GM18508 (cell line): ENCODE results near the gene RASAL2.
"Not testable (repeated sequence)": the region's sequence is repeated elsewhere in the genome, so short reads cannot be mapped to it uniquely, and the experiment has no call there.

Experiments used
- ATAC-seq: cut with Tn5 transposase; IDR thresholded peaks from one replicate; pipeline ENCODE4 v1.9.1; 2021; ENCODE audit warnings: moderate number of reproducible peaks; ENCODE audit not compliant: insufficient read depth, unreplicated experiment

The RASAL2 gene

DNA sequence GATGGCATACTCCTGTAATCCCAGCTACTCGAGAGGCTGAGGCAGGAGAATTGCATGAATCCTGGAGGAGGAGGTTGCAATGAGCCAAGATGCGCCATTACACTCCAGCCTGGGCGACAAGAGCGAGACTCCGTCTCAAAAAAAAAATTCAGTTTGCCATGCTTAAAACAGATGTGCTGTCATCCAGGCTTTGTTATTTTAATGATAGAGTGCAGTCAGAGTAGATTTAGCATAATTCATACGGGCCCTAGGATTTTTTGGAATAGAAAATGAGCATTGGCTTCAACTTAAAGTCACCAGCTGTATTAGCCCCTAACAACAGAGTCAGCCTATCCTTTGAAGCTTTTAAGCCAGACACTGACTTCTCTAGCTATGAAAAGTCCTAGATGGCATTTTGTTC, 124.6 kb downstream of the RASAL2 start:
- no peak for ATAC-seq

DNA sequence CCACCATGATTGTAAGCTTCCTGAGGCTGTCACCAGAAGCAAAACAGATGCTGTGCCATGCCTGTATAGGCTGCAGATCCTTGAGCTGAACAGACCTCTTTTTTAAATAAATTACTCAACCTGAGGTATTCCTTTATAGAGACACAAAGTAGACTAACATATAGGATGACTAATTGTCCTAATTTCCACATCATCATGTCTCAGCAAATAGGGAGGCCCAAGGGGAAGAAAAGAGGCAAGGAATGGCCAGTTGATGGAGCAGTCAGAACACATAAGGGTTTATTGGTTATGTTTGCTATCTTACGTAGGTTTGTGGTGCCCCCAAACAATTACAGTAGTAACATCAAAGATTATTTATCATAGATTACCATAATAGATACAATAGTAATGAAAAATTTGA, 126.2 kb downstream of the RASAL2 start:
- no peak for ATAC-seq

DNA sequence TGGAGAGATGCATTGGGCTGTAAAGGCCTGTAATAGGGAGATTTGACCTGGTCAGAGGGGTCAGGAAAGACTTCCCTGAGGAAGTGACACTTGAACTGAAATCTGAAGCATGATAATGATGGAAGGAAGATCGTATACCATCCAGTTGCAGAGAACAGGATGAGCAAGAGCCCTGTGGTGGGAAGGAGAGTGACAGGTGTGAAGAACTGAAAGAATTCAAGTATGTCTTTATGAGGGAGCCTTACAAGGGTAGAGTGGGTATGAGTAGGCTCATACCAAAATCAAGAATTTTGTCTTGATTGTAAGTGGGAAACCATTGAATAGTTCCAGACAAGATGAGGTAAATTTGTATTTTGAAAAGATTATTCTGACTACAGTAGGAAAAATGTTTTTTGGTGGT, 129.4 kb downstream of the RASAL2 start:
- no peak for ATAC-seq

DNA sequence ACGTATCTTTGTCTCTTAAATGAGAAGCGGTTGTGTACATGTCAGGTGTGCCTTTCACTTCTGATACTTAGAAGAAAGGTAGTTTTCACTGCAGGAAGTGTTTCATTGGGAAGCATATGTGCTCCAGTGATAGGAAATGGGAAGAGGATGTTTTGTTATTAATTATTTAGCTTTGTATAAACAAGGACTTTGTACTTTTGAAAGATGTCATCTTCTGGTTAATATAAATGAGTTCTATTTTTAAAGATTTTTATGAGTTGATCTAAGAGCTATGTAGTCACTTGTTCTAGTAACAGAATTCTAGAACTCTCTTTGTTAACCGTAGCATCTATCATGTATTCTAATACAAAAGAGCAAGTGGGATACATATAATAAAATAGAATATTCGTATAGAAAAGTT, 130.5 kb downstream of the RASAL2 start:
- no peak for ATAC-seq

DNA sequence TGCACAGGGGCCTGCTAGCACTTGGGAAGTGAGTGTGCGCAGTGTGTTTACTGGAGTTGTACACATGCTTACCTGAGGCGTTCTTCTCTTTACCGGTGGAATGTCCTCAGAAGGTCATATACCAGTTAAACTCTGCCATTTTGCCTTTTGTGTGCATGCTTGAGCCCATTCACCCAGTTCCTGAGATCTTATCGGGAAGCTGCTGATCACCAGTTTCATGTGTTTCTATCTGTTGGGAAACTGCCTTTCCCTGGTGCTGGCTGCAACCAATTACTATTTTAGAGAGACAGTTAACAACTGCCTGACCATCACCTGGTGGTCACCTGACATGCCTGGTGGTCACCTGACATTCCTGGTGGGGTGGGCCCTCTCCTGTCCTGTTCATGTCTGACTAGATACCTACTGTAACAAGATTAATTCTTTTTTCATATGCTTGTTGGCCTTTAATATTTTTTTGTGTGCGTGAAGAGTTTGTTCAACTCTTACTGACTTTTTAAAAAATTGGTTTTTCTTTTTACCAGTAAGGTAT, 137.0 kb downstream of the RASAL2 start:
- ATAC-seq = no peak

DNA sequence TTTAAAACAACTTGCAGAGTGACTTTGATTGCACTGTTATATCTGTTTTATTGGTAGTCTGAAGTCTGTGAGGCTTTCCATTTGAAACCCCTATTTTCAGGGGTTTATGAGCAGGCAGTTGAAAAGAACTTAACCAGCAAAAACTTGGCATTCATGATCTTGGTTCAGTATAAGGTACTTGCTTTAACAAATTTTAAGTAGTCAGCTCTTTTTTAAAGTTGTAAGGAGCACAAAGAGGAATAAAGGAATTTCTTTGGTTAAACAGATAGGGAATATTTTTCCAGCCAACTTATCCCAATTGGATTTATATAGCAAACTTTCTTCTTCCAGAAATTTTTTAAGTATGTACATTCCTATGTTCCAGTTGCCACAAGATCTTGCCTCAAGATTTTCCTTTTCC, 138.2 kb downstream of the RASAL2 start:
- ATAC-seq = no peak

DNA sequence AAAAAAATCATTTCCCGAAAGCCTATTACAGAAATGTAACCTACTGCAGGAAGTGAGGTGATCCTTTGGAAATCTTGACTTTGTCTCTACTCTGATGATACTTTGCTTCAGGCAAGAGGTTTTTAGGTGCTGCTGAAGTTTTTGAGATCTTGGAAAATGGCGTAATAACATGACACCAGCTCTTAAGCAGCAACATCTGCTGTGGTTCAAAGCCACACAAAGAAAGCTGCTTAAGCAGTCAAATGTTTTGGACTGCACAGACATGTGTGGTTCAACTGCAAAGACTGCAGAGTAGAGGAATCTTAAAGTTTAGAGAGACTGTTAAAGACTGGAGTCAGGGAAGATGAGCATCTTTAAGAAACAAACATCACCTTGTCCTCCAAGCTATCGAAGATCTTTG, 139.0 kb downstream of the RASAL2 start:
- ATAC-seq = no peak

DNA sequence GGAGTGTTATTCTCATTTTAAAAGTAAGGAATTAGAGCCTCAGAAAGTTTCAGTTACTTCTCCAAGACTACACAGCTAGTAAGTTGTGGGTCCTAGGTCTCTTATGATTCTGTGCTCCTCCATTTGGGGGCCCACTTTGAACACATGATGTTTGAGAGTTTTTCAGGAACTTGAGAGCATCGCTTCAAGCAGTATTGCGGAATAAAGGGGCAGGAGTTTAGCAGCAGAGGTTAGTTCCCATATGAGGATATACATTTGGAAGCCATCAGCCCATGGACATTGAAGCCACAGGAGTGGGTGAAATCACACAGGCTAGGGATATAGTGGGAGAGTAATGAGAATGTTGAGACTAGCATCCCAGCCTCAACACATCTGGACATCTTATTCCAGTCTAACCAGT, 143.2 kb downstream of the RASAL2 start:
- ATAC-seq = no peak

DNA sequence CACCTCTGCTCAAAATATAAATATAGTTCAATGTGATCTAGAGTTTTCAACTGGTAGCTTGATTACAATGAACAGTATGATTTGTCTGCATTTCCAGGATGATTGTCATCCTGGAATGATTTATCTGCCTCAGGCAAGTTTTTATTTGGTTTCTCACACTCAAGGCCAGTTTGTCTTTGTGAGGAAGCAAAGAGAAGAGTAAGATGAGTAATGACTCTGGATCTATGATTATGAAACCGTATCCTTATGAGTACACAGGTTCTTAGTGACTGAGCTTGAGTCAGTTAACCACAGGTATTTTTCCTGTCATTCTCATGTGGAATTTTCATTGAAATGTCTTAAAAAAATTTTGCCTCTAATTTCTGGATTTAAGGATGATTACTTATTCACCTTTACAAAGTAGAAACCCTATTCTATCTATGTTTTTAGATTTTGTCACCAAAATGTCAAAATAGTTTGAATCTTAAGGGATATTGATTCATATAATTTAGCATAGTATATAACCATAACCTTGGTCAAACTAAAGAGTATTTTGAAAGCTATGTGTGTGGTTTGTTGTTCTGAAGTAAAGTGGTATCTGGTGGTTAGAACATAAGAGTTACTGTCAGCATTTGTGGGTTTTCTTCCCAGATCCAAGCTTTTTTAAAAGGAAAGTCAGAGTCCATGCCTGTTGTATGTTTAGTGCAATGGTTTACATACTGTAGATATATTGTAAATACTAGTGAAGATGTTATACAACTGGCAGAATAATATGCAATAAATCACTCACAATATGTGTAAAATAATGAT, 145.0 kb downstream of the RASAL2 start:
- no peak for ATAC-seq

DNA sequence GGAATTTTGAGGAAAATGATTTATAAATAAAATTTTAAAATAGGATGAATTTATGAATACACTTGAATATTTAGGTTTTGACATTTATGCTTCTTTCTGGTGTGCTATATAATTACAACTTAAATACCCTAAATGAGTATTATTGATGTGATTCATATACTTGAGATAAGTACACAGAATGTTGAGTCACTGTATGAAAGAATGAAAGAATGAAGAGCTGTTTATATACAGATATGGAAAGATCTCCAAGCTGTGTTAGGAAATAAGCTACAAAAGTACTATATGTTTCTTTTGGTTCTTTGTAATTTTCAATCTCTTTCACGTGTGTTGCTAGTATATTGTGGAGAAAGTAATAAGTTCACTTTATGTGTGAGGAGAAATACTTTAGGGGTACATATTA, 147.2 kb downstream of the RASAL2 start:
- ATAC-seq = no peak

DNA sequence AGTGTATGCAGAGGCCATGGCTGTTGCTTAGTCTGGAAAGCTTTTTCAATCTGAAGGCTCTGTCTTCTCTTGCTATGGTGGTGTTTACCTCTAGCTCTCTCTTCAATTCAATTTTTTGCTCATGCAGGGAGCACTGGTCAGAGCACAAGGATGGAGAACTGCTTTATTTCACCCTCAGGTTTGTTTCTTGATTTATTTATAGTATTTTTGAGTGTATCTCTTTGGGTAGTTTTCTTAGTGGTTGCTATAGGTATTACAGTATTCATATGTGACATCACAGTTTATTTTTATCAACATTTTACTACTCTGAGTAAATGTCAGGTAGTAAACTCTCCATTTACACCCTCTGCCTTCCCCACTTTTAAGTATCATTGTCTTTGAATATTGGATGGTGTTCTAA, 147.9 kb downstream of the RASAL2 start:
- no peak for ATAC-seq

DNA sequence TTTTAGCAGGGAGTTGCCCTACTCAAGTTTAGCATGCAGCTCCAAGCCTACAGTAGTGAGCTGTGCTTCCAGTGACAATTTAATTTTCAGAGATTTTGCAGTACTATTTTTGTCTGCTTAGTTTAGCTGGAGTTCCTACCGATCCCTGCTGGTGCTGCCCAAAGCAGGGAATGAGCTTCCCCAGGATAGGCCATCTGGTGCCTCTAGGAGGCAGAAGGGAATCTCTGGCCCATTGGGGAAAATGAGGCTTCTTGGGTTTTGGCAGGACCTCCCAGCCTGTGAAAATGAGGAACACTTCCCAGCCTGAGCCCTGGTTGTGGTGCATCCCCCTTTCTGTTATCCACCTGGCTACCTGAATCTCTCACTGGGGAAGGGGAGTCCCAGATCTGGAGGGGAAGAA, 149.2 kb downstream of the RASAL2 start:
- no peak for ATAC-seq

DNA sequence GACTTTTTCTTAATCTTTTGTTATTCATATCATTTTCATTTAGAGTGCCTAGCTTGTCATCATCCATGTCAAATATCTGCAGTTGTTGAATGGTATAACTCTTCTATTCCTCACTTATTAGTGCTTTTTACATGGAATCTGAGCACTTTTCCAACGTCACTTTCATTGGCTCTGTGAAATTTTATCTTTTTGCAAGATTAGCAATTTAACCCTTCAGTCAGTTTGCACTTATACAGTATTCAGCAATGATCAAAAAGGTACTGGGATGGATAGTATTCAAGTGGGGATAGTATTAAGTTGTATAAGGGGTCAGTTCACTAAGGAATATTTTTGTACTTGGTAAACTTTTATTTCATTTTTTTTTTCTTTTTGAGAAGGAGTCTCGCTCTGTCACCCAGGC, 150.0 kb downstream of the RASAL2 start:
- no peak for ATAC-seq

DNA sequence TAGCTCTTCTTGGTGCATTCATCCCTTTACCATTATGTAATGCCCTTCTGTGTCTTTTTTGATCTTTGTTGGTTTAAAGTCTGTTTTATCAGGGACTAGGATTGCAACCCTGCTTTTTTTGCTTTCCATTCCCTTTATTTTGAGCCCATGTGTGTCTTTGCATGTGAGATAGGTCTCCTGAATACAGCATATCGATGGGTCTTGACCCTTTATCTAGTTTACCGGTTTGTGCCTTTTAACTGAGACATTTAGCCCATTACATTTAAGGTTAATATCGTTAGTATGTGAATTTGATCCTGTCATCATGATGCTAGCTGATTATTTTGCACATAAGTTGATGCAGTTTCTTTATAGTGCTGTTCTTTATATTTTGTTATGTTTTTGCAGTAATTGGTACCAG, 154.4 kb downstream of the RASAL2 start:
- ATAC-seq = not testable (repeated sequence)

DNA sequence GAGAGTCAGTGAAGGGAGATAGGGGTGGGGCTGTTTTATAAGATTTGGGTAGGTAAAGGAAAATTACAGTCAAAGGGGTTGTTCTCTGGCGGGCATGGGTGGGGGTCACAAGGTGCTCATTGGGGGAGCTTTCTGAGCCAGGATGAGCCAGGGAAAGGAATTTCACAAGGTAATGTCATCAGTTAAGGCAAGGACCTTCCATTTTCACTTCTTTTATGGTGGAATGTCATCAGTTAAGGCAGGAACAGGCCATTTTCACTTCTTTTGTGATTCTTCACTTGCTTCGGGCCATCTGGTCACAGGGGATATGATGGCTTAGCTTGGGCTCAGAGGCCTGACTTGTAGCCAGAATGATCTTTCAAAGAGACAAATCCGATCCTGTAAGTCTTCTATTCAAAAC, 159.7 kb downstream of the RASAL2 start:
- ATAC-seq = not testable (repeated sequence)

DNA sequence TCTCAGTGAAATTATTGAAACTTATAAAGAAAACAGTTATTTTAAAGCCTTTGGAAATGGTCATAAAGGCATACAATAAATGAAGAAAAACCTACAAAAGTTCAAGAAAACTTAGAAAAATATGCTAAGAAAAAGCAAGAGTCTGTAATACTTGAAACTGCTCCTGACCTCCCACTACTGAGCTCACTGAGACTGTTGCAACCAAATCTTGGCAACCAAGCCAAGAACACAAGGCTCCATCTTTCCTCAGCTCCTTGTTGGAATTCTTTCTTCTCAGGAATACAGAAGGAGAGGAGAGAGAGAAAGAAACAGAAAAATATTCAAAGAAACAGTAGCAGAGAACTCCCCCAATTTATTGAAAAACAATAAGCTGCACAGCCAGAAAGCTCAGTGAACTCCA, 160.5 kb downstream of the RASAL2 start:
- ATAC-seq = no peak

DNA sequence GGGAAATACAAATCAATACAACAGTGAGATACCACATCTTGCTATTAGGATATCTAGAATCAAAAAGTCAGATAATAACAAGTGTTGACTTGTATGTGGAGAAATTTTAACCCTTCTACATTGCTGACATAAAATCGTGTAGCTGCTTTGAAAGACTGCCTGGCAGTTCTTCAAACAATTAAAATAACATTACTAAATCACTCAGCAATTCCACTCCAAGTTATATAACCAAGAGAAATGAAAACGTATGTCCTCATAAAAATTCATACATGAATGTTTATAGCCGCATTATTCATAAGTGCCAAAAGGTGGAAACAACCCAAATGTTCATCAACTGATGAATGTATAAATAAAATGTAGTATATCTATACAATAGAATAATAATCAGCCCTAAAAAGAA, 164.6 kb downstream of the RASAL2 start:
- ATAC-seq = no peak

DNA sequence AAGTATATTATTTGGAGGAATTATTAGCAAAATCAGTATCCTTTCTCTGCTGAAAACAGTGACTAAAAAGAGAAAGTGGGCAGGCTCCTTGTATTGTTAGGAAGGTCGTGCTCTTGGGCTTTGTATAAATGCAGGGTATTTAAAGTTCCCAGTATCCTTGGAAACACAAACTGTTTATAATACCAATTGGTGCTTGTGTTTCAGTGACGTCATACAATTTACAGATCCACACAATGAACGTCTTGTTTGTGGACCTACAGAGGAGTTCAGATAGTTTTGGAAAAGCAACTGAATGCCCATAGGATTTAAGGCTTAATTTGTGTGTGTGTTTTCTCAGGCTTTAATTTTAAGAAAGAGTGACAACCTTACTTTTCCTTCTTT, 168.2 kb downstream of the RASAL2 start:
- ATAC-seq = no peak

DNA sequence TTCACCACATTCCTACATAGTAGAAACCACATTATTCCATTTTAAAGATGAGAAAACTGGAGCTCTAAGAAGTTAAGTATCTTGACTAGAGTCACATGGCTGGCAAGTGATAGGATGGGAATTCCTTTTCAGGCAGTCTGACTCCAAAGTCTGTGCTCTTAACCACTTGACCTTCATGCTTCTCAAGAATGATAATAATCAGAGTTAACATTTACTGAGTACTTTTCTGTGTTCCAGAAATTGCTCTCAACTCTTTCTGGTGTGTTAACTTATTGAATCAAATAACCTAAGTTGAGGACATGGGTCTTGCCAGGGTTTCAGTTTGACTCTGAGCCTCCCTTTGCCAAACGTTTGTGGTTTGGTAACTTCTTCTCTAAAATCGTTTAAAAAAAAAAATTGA, 169.4 kb downstream of the RASAL2 start:
- ATAC-seq = no peak

DNA sequence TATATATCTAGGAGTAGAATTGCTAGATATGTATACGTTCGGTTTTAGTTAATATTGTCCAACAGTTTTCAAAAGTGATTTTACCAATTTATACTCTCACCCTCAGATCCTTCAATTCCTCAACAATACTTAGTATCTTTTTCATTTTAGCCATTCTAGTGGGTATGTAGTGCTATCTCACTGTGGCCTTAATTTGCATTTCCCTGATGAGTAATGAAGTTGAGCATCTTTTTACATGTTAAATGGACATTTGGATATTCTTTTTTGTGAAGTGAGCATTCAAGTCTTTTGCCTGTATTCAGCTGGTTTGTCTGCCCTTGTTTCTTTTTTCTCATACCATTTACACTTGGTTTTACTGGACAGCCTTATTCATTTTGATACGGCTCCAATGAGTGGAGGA, 172.2 kb downstream of the RASAL2 start:
- no peak for ATAC-seq

DNA sequence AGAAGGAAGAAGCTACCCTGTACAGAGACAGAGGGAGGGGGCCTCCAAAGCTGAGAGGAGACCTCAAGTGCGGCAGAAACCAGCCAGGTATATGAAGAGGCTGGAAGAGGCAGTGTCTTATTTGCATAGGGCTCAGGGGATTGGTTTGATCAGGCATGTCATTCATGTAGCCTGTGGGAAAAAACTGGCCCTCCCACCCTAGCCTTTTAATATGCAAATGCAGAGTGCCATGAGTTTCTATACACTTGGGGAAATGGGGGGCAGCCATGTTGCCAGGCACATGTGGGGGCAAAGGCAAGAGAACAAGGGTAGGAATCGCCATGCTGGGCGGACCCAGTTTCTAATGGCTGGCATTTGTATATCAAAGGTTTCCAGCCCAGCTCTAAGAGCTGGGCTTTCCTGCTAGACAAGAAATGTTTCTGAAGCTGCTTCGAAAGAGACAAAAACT, 172.7 kb downstream of the RASAL2 start:
- no peak for ATAC-seq

DNA sequence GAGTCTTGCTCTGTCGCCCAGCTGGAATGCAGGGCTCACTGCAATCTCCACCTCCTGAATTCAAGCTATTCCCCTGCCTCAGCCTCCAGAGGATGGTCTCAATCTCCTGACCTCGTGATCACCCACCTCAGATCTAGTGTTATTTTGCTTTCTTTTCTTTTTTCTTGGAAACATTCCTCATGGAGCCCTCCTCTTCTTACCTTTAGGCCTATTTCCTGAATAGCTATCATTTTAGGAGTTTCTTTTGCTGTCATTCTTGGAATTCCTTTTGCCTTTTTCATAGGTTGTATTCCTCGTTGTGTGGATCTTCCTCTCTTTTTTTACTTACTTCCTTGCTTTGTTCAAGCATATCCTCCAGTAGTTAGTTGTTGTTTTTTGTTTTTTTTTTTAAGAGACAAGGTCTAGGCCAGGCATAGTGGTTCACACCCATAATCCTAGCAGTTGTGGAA, 173.8 kb downstream of the RASAL2 start:
- ATAC-seq = no peak
